ENCODE measurements around the gene GPR107.

DNA sequence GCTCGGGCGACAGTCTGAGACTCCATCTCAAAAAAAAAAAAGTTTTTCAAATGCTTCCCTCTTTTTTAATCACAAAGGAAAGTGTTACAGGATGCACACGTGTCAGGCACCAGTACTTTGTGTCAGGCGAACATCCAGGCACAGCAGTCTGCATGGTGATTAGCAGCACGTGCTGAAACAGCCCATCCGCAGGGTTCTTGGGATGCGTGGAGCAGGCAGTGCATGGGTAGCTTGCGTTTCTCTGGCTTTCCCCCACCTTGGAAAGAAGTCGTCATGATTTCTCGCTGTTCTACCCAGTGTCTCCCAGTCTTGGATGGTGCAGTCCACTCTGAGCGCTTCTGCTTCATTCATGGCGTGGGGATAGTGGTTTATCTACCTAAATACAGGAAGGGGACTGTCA lies 35.4 kb downstream of the GPR107 start:
- TF ChIP-seq POLR2A (IDR thresholded peaks at IDR 0.05) (no peak), CTCF (IDR thresholded peaks at IDR 0.05) (no peak), POLR2AphosphoS5 (IDR thresholded peaks at IDR 0.05) (no peak)
